Testis (tissue), 3 donors: Measurements from ENCODE around the gene RDH5. TPM values are rescaled to one million over a fixed set of nuclear protein-coding genes. Genes with fewer than 3 reads are reported as not detected.

Experiments
- DNase-seq: peaks from one replicate; pipeline ENCODE4 v3.0.0-alpha.2; 2019
- H3K27ac ChIP-seq, 2 donors: fragments of 200-600 bp; sonication (generic); one replicate each; pipeline ENCODE4 v1.5.1; 2019
- H3K27me3 ChIP-seq: fragments of 200-600 bp; sonication (generic); one replicate; pipeline ENCODE4 v1.5.1; 2019
- H3K36me3 ChIP-seq: fragments of 200-600 bp; sonication (generic); one replicate; pipeline ENCODE4 v1.5.1; 2017; ENCODE audit warnings: low read depth; ENCODE audit errors: missing control alignments
- H3K4me1 ChIP-seq: fragments of 200-600 bp; sonication (generic); one replicate; pipeline ENCODE4 v1.5.1; 2019
- H3K4me3 ChIP-seq, 2 donors: fragments of 200-600 bp; sonication (generic); one replicate each; pipeline ENCODE4 v1.5.1; 2017 to 2019
- H3K9me3 ChIP-seq: fragments of 200-600 bp; sonication (generic); one replicate; pipeline ENCODE4 v1.5.1; 2017
- CTCF ChIP-seq, 3 experiments: fragments of 450-650 bp in 2 of 3; fragments of 200-600 bp in 1 of 3; sonication (generic) in 1 of 3; IDR thresholded peaks; one replicate each; pipeline ENCODE4 v1.5.1; 2016 to 2019; ENCODE audit warnings: antibody characterized with exemption in 3 of 3, mild to moderate bottlenecking in 2 of 3, moderate library complexity in 1 of 3
- POLR2A ChIP-seq: fragments of 450-650 bp; IDR thresholded peaks from one replicate; pipeline ENCODE4 v1.6.1; 2017; ENCODE audit warnings: antibody characterized with exemption, mild to moderate bottlenecking, moderate library complexity
- WGBS, 2 donors: methylation state at CpG; one replicate each; pipeline ENCODE4 v1.1.5; 2018; 5-methylcytosine and 5-hydroxymethylcytosine counted together
- intact Hi-C: fragments of 100-400 bp; cut with DNase I; formaldehyde crosslinking; loops from one replicate; pipeline ENCODE4 v1.15.1; 2023; ENCODE audit warnings: low total_unique reads
- polyA plus RNA-seq: library from polyadenylated mRNA; stranded (reverse); fragments of 350-450 nt; fragmentation: Illumina TruSeq; extraction: RNeasy Lipid Tissue Mini Kit (QIAGEN cat#74804); gene quantifications from one replicate; pipeline ENCODE4 v1.2.3, GENCODE V29; 2014; ENCODE audit warnings: low read depth, low replicate concordance; ENCODE audit not compliant: insufficient read depth
- total RNA-seq, 2 donors: library from RNA; depleted of rRNA; stranded (reverse); fragments of >200 nt; gene quantifications; one replicate each; pipeline ENCODE4 v1.2.3, GENCODE V29; 2016

The RDH5 gene
- total and polyA plus RNA-seq, 3 donors from 2014 or later = 9.8 to 18.0 (median 15.1) TPM

GRCh38 chr12:55722948-55723347 is 2.8 kb downstream of the RDH5 start:
- Histone ChIP-seq H3K36me3 (no peaks in the 10 kb centered on the region), H3K4me3 (no peak overlapping the region), H3K4me1 (peaks cover 58% of the 10 kb centered on the region), H3K27me3 (no peaks in the 10 kb centered on the region), H3K9me3 (no peaks in the 10 kb centered on the region), H3K27ac (no peak overlapping the region)
- intact Hi-C loops = no loop called here
- TF ChIP-seq POLR2A = no peak
- TF ChIP-seq CTCF (IDR thresholded peaks at IDR 0.05) = no peak
- WGBS, 2 donors = 95 to 98% methylated on average over 8 of the region's 8 CpGs
- no peak for DNase-seq

- peaks cover 51% of the 10 kb centered on the region for H3K4me1 ChIP-seq
- no peak for DNase-seq
These were observed 3.5 kb downstream of the RDH5 start for GRCh38 chr12:55723516-55724225.

GRCh38 chr12:55724226-55724939 is 4.2 kb downstream of the RDH5 start:
- peaks cover 44% of the 10 kb centered on the region for H3K4me1 ChIP-seq
- H3K27ac ChIP-seq = no peak overlapping the region
- 38 to 62% methylated on average over 5 to 11 of the region's 11 CpGs for WGBS, 2 donors
- H3K4me3 ChIP-seq = no peak overlapping the region
- H3K27me3 ChIP-seq = no peaks in the 10 kb centered on the region
- no peaks in the 10 kb centered on the region for H3K36me3 ChIP-seq
- H3K9me3 ChIP-seq = no peaks in the 10 kb centered on the region
- intact Hi-C loops = no loop called here
- no peak for TF ChIP-seq POLR2A
- TF ChIP-seq CTCF (IDR thresholded peaks at IDR 0.05) = peak in 2 of 3 experiments; percentile 21 to 50
- DNase-seq = peak; percentile 85

More at GRCh38 chr12:55723516-55724225, 3.5 kb downstream of the RDH5 start:
- TF ChIP-seq CTCF (IDR thresholded peaks at IDR 0.05) (no peak), POLR2A (no peak)
- intact Hi-C loops = no loop called here
- H3K9me3 ChIP-seq = no peaks in the 10 kb centered on the region
- H3K36me3 ChIP-seq = no peaks in the 10 kb centered on the region
- no peaks in the 10 kb centered on the region for H3K27me3 ChIP-seq
- WGBS, 2 donors = 32 to 50% methylated on average over 6 to 10 of the region's 10 CpGs
- no peak overlapping the region for H3K4me3 ChIP-seq
- H3K27ac ChIP-seq = peak overlapping the region in 1 of 2 donors; percentile 56

GRCh38 chr12:55724940-55725309 is 4.7 kb downstream of the RDH5 start:
- H3K27ac ChIP-seq = no peak overlapping the region
- no peaks in the 10 kb centered on the region for H3K36me3 ChIP-seq
- intact Hi-C loops = no loop called here
- H3K4me1 ChIP-seq = peaks cover 38% of the 10 kb centered on the region
- DNase-seq = no peak
- no peak overlapping the region for H3K4me3 ChIP-seq
- no peaks in the 10 kb centered on the region for H3K9me3 ChIP-seq
- WGBS, 2 donors = 46 to 59% methylated on average over 3 of the region's 3 CpGs
- no peaks in the 10 kb centered on the region for H3K27me3 ChIP-seq
- peak in 1 of 3 experiments; percentile 4 for TF ChIP-seq CTCF (IDR thresholded peaks at IDR 0.05)
- no peak for TF ChIP-seq POLR2A
